ENCODE results near the gene KCNMA1.

KCNMA1 gene

DNA sequence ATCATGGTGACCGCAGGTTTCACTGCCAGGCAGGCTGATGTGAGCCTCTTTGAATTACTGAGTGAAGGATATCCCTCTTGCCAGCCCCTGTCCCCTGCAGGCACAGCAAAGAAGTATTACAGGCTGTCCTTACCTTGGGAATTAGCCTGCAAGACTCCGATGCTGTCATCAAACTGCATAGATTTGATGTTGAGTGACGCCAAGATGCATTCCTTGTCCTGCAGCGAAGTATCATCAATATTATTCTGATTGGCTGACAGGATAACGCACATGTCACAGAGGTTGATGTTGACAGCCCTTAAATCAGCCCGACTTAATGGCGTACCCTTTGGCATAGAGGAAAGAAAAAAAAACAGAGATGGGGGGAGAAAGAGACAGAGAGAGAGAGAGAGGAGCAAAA is 693.0 kb downstream of the KCNMA1 start:
- no peak overlapping the region for H3K27ac ChIP-seq
- TF ChIP-seq, protein P1, sequence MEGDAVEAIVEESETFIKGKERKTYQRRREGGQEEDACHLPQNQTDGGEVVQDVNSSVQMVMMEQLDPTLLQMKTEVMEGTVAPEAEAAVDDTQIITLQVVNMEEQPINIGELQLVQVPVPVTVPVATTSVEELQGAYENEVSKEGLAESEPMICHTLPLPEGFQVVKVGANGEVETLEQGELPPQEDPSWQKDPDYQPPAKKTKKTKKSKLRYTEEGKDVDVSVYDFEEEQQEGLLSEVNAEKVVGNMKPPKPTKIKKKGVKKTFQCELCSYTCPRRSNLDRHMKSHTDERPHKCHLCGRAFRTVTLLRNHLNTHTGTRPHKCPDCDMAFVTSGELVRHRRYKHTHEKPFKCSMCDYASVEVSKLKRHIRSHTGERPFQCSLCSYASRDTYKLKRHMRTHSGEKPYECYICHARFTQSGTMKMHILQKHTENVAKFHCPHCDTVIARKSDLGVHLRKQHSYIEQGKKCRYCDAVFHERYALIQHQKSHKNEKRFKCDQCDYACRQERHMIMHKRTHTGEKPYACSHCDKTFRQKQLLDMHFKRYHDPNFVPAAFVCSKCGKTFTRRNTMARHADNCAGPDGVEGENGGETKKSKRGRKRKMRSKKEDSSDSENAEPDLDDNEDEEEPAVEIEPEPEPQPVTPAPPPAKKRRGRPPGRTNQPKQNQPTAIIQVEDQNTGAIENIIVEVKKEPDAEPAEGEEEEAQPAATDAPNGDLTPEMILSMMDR (IDR thresholded peaks at IDR 0.05), result no peak
- no peak for TF ChIP-seq ZFX (IDR thresholded peaks at IDR 0.05; ENCODE audit: borderline replicate concordance)

DNA sequence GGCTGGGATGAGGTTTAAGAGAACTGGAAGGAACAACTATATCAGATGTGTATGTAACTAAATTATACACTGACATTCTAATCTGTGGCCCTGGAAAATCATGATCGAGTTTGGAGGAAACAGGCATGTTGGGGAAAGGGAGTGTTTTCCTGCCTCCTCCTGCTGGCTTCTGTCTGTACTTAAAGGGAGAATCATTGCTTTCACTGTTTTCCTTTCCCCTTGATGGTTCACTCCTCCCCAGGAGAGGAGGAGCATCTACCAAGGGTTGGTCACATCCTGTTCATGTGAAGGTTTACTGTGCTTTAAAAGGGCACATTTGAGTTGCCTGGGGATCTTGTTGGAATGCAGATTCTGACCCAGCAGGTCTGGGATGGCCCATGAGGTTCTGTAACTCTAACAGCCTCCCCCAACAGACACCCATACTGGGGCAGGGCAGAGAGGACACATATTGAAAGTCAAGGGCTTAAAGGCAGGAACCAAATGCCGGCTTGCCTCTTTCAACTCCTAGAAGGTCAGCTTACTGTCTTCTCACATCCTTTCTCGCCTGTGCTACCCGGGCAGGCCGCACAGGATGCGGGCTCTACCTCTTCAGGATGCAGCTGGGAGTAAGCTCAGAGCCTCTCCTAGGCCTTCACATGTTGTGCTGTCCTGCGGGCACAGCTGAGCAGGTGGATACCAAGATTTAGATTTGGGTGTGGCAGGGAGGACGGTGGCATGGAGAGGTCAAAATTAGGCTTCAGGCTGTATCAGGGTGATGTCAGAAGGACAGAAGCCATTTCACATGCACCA is 694.8 kb downstream of the KCNMA1 start:
- no peak for TF ChIP-seq ZFX (IDR thresholded peaks at IDR 0.05; ENCODE audit: borderline replicate concordance)
- TF ChIP-seq, protein P1 (IDR thresholded peaks at IDR 0.05), result no peak
- H3K27ac ChIP-seq, result no peak overlapping the region

GRCh38 chr10:76939933-76940468 is 697.6 kb downstream of the KCNMA1 start:
- no peak for TF ChIP-seq ZFX (IDR thresholded peaks at IDR 0.05; ENCODE audit: borderline replicate concordance)
- TF ChIP-seq, protein P1 (IDR thresholded peaks at IDR 0.05), result no peak
- H3K27ac ChIP-seq, result no peak overlapping the region

GRCh38 chr10:76937181-76937600 is 700.4 kb downstream of the KCNMA1 start:
- peak overlapping the region; percentile 52 for H3K27ac ChIP-seq
- TF ChIP-seq, protein P1 (IDR thresholded peaks at IDR 0.05), result no peak
- TF ChIP-seq ZFX (IDR thresholded peaks at IDR 0.05; ENCODE audit: borderline replicate concordance), result no peak

GRCh38 chr10:76935941-76936613 is 701.5 kb downstream of the KCNMA1 start:
- H3K27ac ChIP-seq, result peak overlapping the region; percentile 52
- TF ChIP-seq ZFX (IDR thresholded peaks at IDR 0.05; ENCODE audit: borderline replicate concordance), result no peak
- TF ChIP-seq, protein P1 (IDR thresholded peaks at IDR 0.05), result no peak

GRCh38 chr10:76928565-76928964 is 709.0 kb downstream of the KCNMA1 start:
- TF ChIP-seq ZFX (IDR thresholded peaks at IDR 0.05; ENCODE audit: borderline replicate concordance), result no peak
- TF ChIP-seq, protein P1 (IDR thresholded peaks at IDR 0.05), result no peak
- H3K27ac ChIP-seq, result no peak overlapping the region

All from 22Rv1 (cell line).